ENCODE data around the gene SLC5A11.

- TF ChIP-seq CTCF (IDR thresholded peaks at IDR 0.05) (no peak), POLR2A (IDR thresholded peaks at IDR 0.05) (no peak)
Measured at GRCh38 chr16:24875466-24875865, 29.7 kb downstream of the SLC5A11 start.

Measured in heart left ventricle (tissue), 13 donors.